Measurements from ENCODE around the gene MRPS23.
A peak's percentile ranks its signal among the peaks of the same experiment; 100 is the strongest.
"Not testable (repeated sequence)": the region's sequence is repeated elsewhere in the genome, so short reads cannot be mapped to it uniquely, and the experiment has no call there.

The MRPS23 gene

GRCh38 chr17:57861790-57862693 is 12.2 kb upstream of the MRPS23 start:
- peak; percentile 84 for DNase-seq

- DNase-seq, result no peak
These were observed 11.4 kb upstream of the MRPS23 start for GRCh38 chr17:57861000-57861789.

GRCh38 chr17:57860414-57860999 is 10.7 kb upstream of the MRPS23 start:
- DNase-seq, result no peak

- DNase-seq, result no peak
These were observed 10.0 kb upstream of the MRPS23 start for GRCh38 chr17:57859601-57860413.

- DNase-seq, result no peak
These were observed 9.0 kb upstream of the MRPS23 start for GRCh38 chr17:57858838-57859237.

GRCh38 chr17:57856792-57857620 is 7.2 kb upstream of the MRPS23 start:
- no peak for DNase-seq

GRCh38 chr17:57855391-57856035 is 5.7 kb upstream of the MRPS23 start:
- no peak for DNase-seq

- DNase-seq, result no peak
These were observed 3.9 kb upstream of the MRPS23 start for GRCh38 chr17:57853695-57854094.

- no peak for DNase-seq
These were observed 3.1 kb upstream of the MRPS23 start for GRCh38 chr17:57852955-57853328.

- no peak for DNase-seq
These were observed 2.5 kb upstream of the MRPS23 start for GRCh38 chr17:57852092-57852954.

- DNase-seq, result no peak
These were observed 526 bp downstream of the MRPS23 start for GRCh38 chr17:57849163-57849873.

GRCh38 chr17:57846056-57846945 is 3.5 kb downstream of the MRPS23 start:
- DNase-seq, result not testable (repeated sequence)

GRCh38 chr17:57842280-57842679 is 7.6 kb downstream of the MRPS23 start:
- DNase-seq, result no peak

- DNase-seq, result no peak
These were observed 10.3 kb downstream of the MRPS23 start for GRCh38 chr17:57839571-57839923.

GRCh38 chr17:57838857-57839570 is 10.8 kb downstream of the MRPS23 start:
- no peak for DNase-seq

GRCh38 chr17:57838453-57838852 is 11.4 kb downstream of the MRPS23 start:
- DNase-seq, result no peak

GRCh38 chr17:57835333-57835900 is 14.4 kb downstream of the MRPS23 start:
- DNase-seq, result no peak
